ENCODE measurements around the gene ZNF19. TPM values are rescaled to one million over a fixed set of nuclear protein-coding genes. Genes with fewer than 3 reads are reported as not detected.

Gene ZNF19
- total RNA-seq, 1 donor, result 3.5 TPM

GRCh38 chr16:71456801-71457200 lies 32.3 kb downstream of the ZNF19 start:
- no peak overlapping the region for H3K4me3 ChIP-seq (ENCODE audit: low read depth, low read length)
- TF ChIP-seq CTCF (IDR thresholded peaks at IDR 0.05; ENCODE audit: insufficient read depth, low read length), result no peak
- DNase-seq (ENCODE audit: low read depth), result no peak

- H3K4me3 ChIP-seq (ENCODE audit: low read depth, low read length), result no peak overlapping the region
- no peak for TF ChIP-seq CTCF (IDR thresholded peaks at IDR 0.05; ENCODE audit: insufficient read depth, low read length)
- DNase-seq (ENCODE audit: low read depth), result no peak
Observed at GRCh38 chr16:71453036-71453435, 36.1 kb downstream of the ZNF19 start.

GRCh38 chr16:71449020-71449419 lies 40.1 kb downstream of the ZNF19 start:
- DNase-seq (ENCODE audit: low read depth), result no peak
- TF ChIP-seq CTCF (IDR thresholded peaks at IDR 0.05; ENCODE audit: insufficient read depth, low read length), result no peak
- H3K4me3 ChIP-seq (ENCODE audit: low read depth, low read length), result no peak overlapping the region

- no peak for DNase-seq (ENCODE audit: low read depth)
- no peak for TF ChIP-seq CTCF (IDR thresholded peaks at IDR 0.05; ENCODE audit: insufficient read depth, low read length)
- no peak overlapping the region for H3K4me3 ChIP-seq (ENCODE audit: low read depth, low read length)
Observed at GRCh38 chr16:71448274-71448866, 40.8 kb downstream of the ZNF19 start.

GRCh38 chr16:71443714-71444113 lies 45.4 kb downstream of the ZNF19 start:
- no peak for TF ChIP-seq CTCF (IDR thresholded peaks at IDR 0.05; ENCODE audit: insufficient read depth, low read length)
- no peak overlapping the region for H3K4me3 ChIP-seq (ENCODE audit: low read depth, low read length)
- no peak for DNase-seq (ENCODE audit: low read depth)

GRCh38 chr16:71442051-71442440 lies 47.1 kb downstream of the ZNF19 start, which contains the start of gene TLE7:
Gene TLE7 (minus strand): TSS chr16:71442054. CDS start chr16:71433324, 8,730 bp downstream.
- no peak for TF ChIP-seq CTCF (IDR thresholded peaks at IDR 0.05; ENCODE audit: insufficient read depth, low read length)
- no peak within 1 kb of the TSS for H3K4me3 ChIP-seq (ENCODE audit: low read depth, low read length)
- DNase-seq (ENCODE audit: low read depth), result no peak

Measured in fibroblast of the aortic adventitia (primary cell).